ENCODE results near the gene MBTD1.

The MBTD1 gene

DNA sequence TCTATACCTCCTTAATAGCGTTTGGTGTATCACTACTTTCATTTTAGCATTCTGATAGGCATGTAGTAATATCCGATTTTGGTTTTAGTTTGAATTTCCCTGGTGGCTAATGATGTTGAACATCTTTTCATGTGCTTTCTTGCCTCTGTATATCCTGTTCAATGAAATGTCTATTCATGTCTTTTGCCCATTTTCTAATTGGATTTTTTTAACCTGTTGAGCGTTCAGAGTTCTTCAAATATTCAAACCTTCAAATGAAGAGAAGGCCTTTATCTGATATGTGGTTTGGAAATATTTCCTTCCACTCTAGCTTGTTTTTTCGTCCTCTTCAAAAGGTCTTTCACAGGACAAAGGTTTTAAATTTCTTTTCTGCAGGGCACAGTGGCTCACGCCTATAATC, 108.9 kb downstream of the MBTD1 start:
- Histone ChIP-seq H4K91ac (ENCODE audit: low read depth, low read length) (no peak overlapping the region), H3K9ac (ENCODE audit: low read length) (no peak overlapping the region), H4K8ac (ENCODE audit: low read depth, low read length) (no peak overlapping the region), H2AFZ (ENCODE audit: insufficient read depth, low read length, poor library complexity) (no peak overlapping the region), H2BK120ac (ENCODE audit: insufficient read depth, low read length, poor library complexity) (no peak overlapping the region), H3K14ac (ENCODE audit: low read length) (no peak overlapping the region), H3K79me2 (ENCODE audit: control insufficient read depth, insufficient read depth, low read length, poor library complexity) (peaks cover 6% of the 10 kb centered on the region), H3K23ac (ENCODE audit: low read length) (no peak overlapping the region), H3K4me1 (ENCODE audit: control insufficient read depth in 1 of 2, insufficient read depth in 2 of 2, low read length in 2 of 2) (peaks cover 0 to 2% of the 10 kb centered on the region in 2 experiments), H3K18ac (ENCODE audit: low read length) (no peak overlapping the region), H4K12ac (ENCODE audit: low read depth, low read length) (no peak overlapping the region), H3K4me2 (ENCODE audit: low read length) (no peak overlapping the region), H3K79me1 (ENCODE audit: low read length) (peaks cover 6% of the 10 kb centered on the region), H3K27ac (ENCODE audit: low read depth, low read length) (no peak overlapping the region), H3K27me3 (ENCODE audit: insufficient read depth, low read length) (no peaks in the 10 kb centered on the region), H2BK12ac (ENCODE audit: low read length) (no peak overlapping the region), H3K4me3 (ENCODE audit: low read depth, low read length) (no peak overlapping the region), H3K9me3 (ENCODE audit: insufficient read depth, low read depth, low read length) (no peaks in the 10 kb centered on the region), H3K36me3 (ENCODE audit: control insufficient read depth in 1 of 2, insufficient read depth in 2 of 2, low read length in 2 of 2) (peaks cover 0 to 3% of the 10 kb centered on the region in 2 experiments), H2BK5ac (ENCODE audit: low read depth, low read length, poor library complexity) (no peak overlapping the region), H3K4ac (ENCODE audit: low read depth, low read length) (no peak overlapping the region), H2AK5ac (ENCODE audit: low read length) (no peak overlapping the region)
- no CpG with 5 or more reads among the region's 5 CpGs for WGBS (ENCODE audit: extremely low coverage, insufficient coverage, insufficient read length)
- DNase-seq = no peak

GRCh38 chr17:51149163-51149562, 110.7 kb downstream of the MBTD1 start:
- Histone ChIP-seq H3K4me1 (ENCODE audit: control insufficient read depth in 1 of 2, insufficient read depth in 2 of 2, low read length in 2 of 2) (peaks cover 0 to under 1% of the 10 kb centered on the region in 2 experiments), H3K4me2 (ENCODE audit: low read length) (no peak overlapping the region), H2BK12ac (ENCODE audit: low read length) (no peak overlapping the region), H3K9me3 (ENCODE audit: insufficient read depth, low read depth, low read length) (no peaks in the 10 kb centered on the region), H4K91ac (ENCODE audit: low read depth, low read length) (no peak overlapping the region), H2BK120ac (ENCODE audit: insufficient read depth, low read length, poor library complexity) (no peak overlapping the region), H3K79me1 (ENCODE audit: low read length) (peaks cover 6% of the 10 kb centered on the region), H3K4ac (ENCODE audit: low read depth, low read length) (no peak overlapping the region), H4K12ac (ENCODE audit: low read depth, low read length) (no peak overlapping the region), H3K27me3 (ENCODE audit: insufficient read depth, low read length) (no peaks in the 10 kb centered on the region), H3K14ac (ENCODE audit: low read length) (no peak overlapping the region), H3K18ac (ENCODE audit: low read length) (no peak overlapping the region), H2BK5ac (ENCODE audit: low read depth, low read length, poor library complexity) (no peak overlapping the region), H3K9ac (ENCODE audit: low read length) (no peak overlapping the region), H3K36me3 (ENCODE audit: control insufficient read depth in 1 of 2, insufficient read depth in 2 of 2, low read length in 2 of 2) (no peaks in the 10 kb centered on the region), H4K8ac (ENCODE audit: low read depth, low read length) (no peak overlapping the region), H2AK5ac (ENCODE audit: low read length) (no peak overlapping the region), H3K27ac (ENCODE audit: low read depth, low read length) (no peak overlapping the region), H3K23ac (ENCODE audit: low read length) (no peak overlapping the region), H3K4me3 (ENCODE audit: low read depth, low read length) (no peak overlapping the region), H3K79me2 (ENCODE audit: control insufficient read depth, insufficient read depth, low read length, poor library complexity) (peaks cover 5% of the 10 kb centered on the region), H2AFZ (ENCODE audit: insufficient read depth, low read length, poor library complexity) (no peak overlapping the region)
- no peak for DNase-seq
- WGBS (ENCODE audit: extremely low coverage, insufficient coverage, insufficient read length) = no CpG with 5 or more reads among the region's 2 CpGs

- no CpG with 5 or more reads among the region's 4 CpGs for WGBS (ENCODE audit: extremely low coverage, insufficient coverage, insufficient read length)
- H2AFZ ChIP-seq (ENCODE audit: insufficient read depth, low read length, poor library complexity) = no peak overlapping the region
- no peak overlapping the region for H3K18ac ChIP-seq (ENCODE audit: low read length)
- no peak overlapping the region for H2AK5ac ChIP-seq (ENCODE audit: low read length)
- no peak overlapping the region for H4K91ac ChIP-seq (ENCODE audit: low read depth, low read length)
- no peaks in the 10 kb centered on the region for H3K27me3 ChIP-seq (ENCODE audit: insufficient read depth, low read length)
- no peak overlapping the region for H3K4me3 ChIP-seq (ENCODE audit: low read depth, low read length)
- H2BK120ac ChIP-seq (ENCODE audit: insufficient read depth, low read length, poor library complexity) = no peak overlapping the region
- H4K12ac ChIP-seq (ENCODE audit: low read depth, low read length) = no peak overlapping the region
- no peak overlapping the region for H3K14ac ChIP-seq (ENCODE audit: low read length)
- no peak overlapping the region for H3K23ac ChIP-seq (ENCODE audit: low read length)
- no peak overlapping the region for H2BK12ac ChIP-seq (ENCODE audit: low read length)
- no peak overlapping the region for H3K27ac ChIP-seq (ENCODE audit: low read depth, low read length)
- H2BK5ac ChIP-seq (ENCODE audit: low read depth, low read length, poor library complexity) = no peak overlapping the region
- no peaks in the 10 kb centered on the region for H3K79me1 ChIP-seq (ENCODE audit: low read length)
- H3K79me2 ChIP-seq (ENCODE audit: control insufficient read depth, insufficient read depth, low read length, poor library complexity) = no peaks in the 10 kb centered on the region
- H3K4me2 ChIP-seq (ENCODE audit: low read length) = no peak overlapping the region
- H3K9me3 ChIP-seq (ENCODE audit: insufficient read depth, low read depth, low read length) = no peaks in the 10 kb centered on the region
- H4K8ac ChIP-seq (ENCODE audit: low read depth, low read length) = no peak overlapping the region
- no peaks in the 10 kb centered on the region for H3K36me3 ChIP-seq (ENCODE audit: control insufficient read depth in 1 of 2, insufficient read depth in 2 of 2, low read length in 2 of 2)
- H3K4ac ChIP-seq (ENCODE audit: low read depth, low read length) = no peak overlapping the region
- H3K9ac ChIP-seq (ENCODE audit: low read length) = no peak overlapping the region
- DNase-seq = no peak
- H3K4me1 ChIP-seq (ENCODE audit: control insufficient read depth in 1 of 2, insufficient read depth in 2 of 2, low read length in 2 of 2) = no peaks in the 10 kb centered on the region
Measured at GRCh38 chr17:51147650-51148049, 112.2 kb downstream of the MBTD1 start.

- H3K4me3 ChIP-seq (ENCODE audit: low read depth, low read length) = no peak overlapping the region
- no peaks in the 10 kb centered on the region for H3K79me2 ChIP-seq (ENCODE audit: control insufficient read depth, insufficient read depth, low read length, poor library complexity)
- no peak overlapping the region for H2BK120ac ChIP-seq (ENCODE audit: insufficient read depth, low read length, poor library complexity)
- H3K36me3 ChIP-seq (ENCODE audit: control insufficient read depth in 1 of 2, insufficient read depth in 2 of 2, low read length in 2 of 2) = no peaks in the 10 kb centered on the region
- no CpG with 5 or more reads among the region's 6 CpGs for WGBS (ENCODE audit: extremely low coverage, insufficient coverage, insufficient read length)
- H3K27me3 ChIP-seq (ENCODE audit: insufficient read depth, low read length) = no peaks in the 10 kb centered on the region
- no peak overlapping the region for H3K23ac ChIP-seq (ENCODE audit: low read length)
- H3K9ac ChIP-seq (ENCODE audit: low read length) = no peak overlapping the region
- no peaks in the 10 kb centered on the region for H3K9me3 ChIP-seq (ENCODE audit: insufficient read depth, low read depth, low read length)
- no peak overlapping the region for H4K91ac ChIP-seq (ENCODE audit: low read depth, low read length)
- no peaks in the 10 kb centered on the region for H3K4me1 ChIP-seq (ENCODE audit: control insufficient read depth in 1 of 2, insufficient read depth in 2 of 2, low read length in 2 of 2)
- H2AFZ ChIP-seq (ENCODE audit: insufficient read depth, low read length, poor library complexity) = no peak overlapping the region
- no peak overlapping the region for H3K18ac ChIP-seq (ENCODE audit: low read length)
- no peak overlapping the region for H2BK12ac ChIP-seq (ENCODE audit: low read length)
- no peak overlapping the region for H3K4me2 ChIP-seq (ENCODE audit: low read length)
- H3K27ac ChIP-seq (ENCODE audit: low read depth, low read length) = no peak overlapping the region
- no peak overlapping the region for H2AK5ac ChIP-seq (ENCODE audit: low read length)
- no peak overlapping the region for H3K14ac ChIP-seq (ENCODE audit: low read length)
- no peak overlapping the region for H4K8ac ChIP-seq (ENCODE audit: low read depth, low read length)
- no peak for DNase-seq
- H2BK5ac ChIP-seq (ENCODE audit: low read depth, low read length, poor library complexity) = no peak overlapping the region
- H3K79me1 ChIP-seq (ENCODE audit: low read length) = no peaks in the 10 kb centered on the region
- no peak overlapping the region for H4K12ac ChIP-seq (ENCODE audit: low read depth, low read length)
- H3K4ac ChIP-seq (ENCODE audit: low read depth, low read length) = no peak overlapping the region
Measured at GRCh38 chr17:51144266-51145022, 115.4 kb downstream of the MBTD1 start.
